ENCODE data around the gene SLC30A7. TPM values are rescaled to one million over a fixed set of nuclear protein-coding genes. Genes with fewer than 3 reads are reported as not detected.

Gene SLC30A7
- polyA plus RNA-seq, 1 donor, result 19.8 TPM

Other genes with a start within 250 kb of the SLC30A7 start
- 18.7 TPM for gene VCAM1, start 176.3 kb upstream of the SLC30A7 start, polyA plus RNA-seq
- gene EXTL2, start 1.2 kb upstream of the SLC30A7 start, polyA plus RNA-seq, result 24.3 TPM
- gene DPH5, start 129.7 kb downstream of the SLC30A7 start, polyA plus RNA-seq, result 39.0 TPM